Stimulated activated naive CD8-positive, alpha-beta T cell treated with anti-CD3 and anti-CD28 coated beads, Interleukin-15, amount 100 ng/mL, for 72 hours (primary cell): Measurements from ENCODE around the gene BAIAP3.

ENCODE experiments used
- ATAC-seq: fragments of 150-1000 bp; cut with Tn5 transposase; 2 replicates; pipeline ENCODE4 v1.10.0; 2021; ENCODE audit warnings: mild to moderate bottlenecking, moderate library complexity
- DNase-seq, 2 donors: peaks; one replicate each; pipeline ENCODE4 v3.0.0; 2021 to 2022
- H3K27ac Mint-ChIP-seq, 2 donors: one replicate each; pipeline ENCODE4 v1.8.0; 2022; ENCODE audit warnings: mild to moderate bottlenecking in 2 of 2, mixed read lengths in 2 of 2, moderate library complexity in 2 of 2
- H3K27me3 Mint-ChIP-seq: one replicate; pipeline ENCODE4 v1.8.0; 2022; ENCODE audit warnings: mixed read lengths
- H3K4me1 Mint-ChIP-seq: one replicate; pipeline ENCODE4 v1.8.0; 2022; ENCODE audit warnings: mild to moderate bottlenecking, mixed read lengths
- H3K4me3 Mint-ChIP-seq, 2 donors: one replicate each; pipeline ENCODE4 v1.8.0; 2022; ENCODE audit warnings: mild to moderate bottlenecking in 2 of 2, mixed read lengths in 2 of 2, moderate library complexity in 1 of 2
- H3K9me3 Mint-ChIP-seq, 2 donors: one replicate each; pipeline ENCODE4 v1.8.0; 2022; ENCODE audit warnings: mixed read lengths in 2 of 2

BAIAP3 gene

DNA sequence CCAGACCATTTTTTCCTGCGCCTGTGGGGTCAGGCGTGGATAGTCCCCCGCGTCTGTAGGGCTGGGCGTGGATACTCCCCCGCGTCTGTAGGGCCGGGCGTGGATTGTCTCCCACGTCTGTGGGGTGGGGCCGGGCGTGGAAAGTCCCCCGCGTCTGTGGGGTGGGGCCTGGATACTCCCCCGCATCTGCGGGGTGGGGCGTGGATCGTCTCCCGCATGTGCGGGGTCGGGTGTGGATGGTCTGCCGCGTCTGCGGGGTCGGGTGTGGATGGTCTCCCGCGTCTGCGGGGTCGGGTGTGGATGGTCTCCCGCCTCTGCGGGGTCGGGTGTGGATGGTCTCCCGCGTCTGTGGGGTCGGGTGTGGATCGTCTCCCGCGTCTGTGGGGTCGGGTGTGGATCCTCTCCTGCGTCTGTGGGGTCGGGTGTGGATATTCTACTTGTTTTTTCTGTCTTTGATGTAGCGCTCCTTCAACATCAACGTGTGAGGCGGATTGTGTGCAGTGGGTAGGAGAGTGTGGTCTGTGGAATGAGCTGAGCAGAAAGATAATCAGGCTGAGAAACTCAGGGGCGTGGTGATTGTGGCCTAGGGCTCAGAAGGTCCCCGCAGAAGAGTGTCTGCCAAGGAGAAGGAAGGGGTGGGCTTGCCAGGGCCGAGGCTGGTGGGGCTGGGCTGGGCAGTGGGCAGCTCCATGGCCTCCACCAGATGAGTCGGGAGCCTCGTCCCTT, 21.5 kb downstream of the BAIAP3 start:
- ATAC-seq (no peak), DNase-seq (no peak)
- H3K4me3 Mint-ChIP-seq = peak overlapping the region in 1 of 2 donors; percentile 28
- H3K27ac Mint-ChIP-seq = peak overlapping the region in 1 of 2 donors; percentile 99
- H3K4me1 Mint-ChIP-seq = peaks cover 59% of the 10 kb centered on the region
- H3K27me3 Mint-ChIP-seq = no peaks in the 10 kb centered on the region
- H3K9me3 Mint-ChIP-seq = no peaks in the 10 kb centered on the region

DNA sequence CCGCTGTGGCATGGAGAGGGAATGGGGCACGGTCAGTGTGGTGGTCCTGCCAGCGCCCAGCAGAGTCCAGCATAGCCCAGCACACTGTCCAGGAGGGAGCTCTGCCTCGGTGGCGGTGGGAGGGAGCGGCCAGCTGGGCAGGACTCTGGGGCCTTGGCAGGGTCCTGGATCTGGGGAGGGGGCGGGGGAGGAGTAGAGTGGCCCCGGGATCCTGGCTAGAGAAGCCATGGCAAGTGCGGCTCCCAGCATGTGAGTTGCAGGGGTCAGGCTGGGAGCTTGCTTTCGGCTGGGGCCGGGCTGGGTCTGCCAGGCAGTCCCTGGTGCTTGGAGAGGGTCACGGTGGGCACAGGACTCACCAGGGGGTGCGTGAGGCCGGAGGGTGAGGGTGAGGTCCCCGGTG, 22.1 kb downstream of the BAIAP3 start:
- H3K27ac Mint-ChIP-seq = peak overlapping the region in 1 of 2 donors; percentile 99
- peaks cover 52% of the 10 kb centered on the region for H3K4me1 Mint-ChIP-seq
- no peaks in the 10 kb centered on the region for H3K27me3 Mint-ChIP-seq
- H3K4me3 Mint-ChIP-seq = no peak overlapping the region
- no peak for ATAC-seq
- no peak for DNase-seq
- no peaks in the 10 kb centered on the region for H3K9me3 Mint-ChIP-seq

DNA sequence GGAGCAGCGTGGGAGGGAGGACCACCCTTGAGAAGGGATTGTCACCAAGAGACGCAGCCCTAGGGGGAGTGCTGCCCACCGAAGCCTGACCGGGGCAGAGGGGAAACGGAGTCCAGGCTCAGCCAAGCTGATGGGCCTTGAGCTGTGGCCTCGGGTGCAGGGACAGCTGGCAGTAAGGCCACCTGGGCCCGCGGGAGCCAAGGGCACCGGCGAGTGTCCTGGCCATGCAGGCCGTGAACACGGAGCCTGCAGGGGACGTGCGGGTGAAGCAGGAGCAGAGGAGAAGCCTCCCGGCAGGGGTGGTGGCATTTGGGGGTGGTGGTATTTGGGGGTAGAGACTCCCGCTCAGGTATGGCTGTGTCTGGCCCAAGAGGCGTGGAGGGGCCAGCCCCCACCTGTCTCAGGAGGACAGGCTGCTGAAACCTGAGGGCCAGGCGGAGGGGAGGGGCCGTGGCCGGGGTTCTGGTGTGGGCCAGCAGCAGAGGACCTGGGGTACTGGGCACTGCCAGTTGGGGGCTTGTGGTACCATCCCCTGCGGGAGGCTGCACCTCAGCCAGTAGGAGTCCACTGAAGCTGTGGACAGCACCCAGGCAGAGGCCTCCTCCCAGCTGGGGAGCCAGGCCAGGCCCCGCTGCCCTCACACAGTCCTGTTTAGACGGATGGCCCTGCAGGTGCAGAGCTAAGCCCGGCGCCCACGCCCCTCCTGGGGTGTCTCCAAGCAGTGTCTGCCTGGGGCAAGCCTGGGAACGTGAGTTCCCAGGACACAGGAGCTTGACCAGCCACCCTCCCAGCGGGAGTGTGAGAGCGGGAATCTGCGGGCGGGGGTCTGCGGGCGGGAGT, 22.8 kb downstream of the BAIAP3 start:
- ATAC-seq (peak; percentile 1), DNase-seq (no peak)
- Mint-ChIP-seq H3K27ac (peak overlapping the region; percentile 57 to 99), H3K4me3 (no peak overlapping the region), H3K27me3 (no peaks in the 10 kb centered on the region), H3K9me3 (no peaks in the 10 kb centered on the region), H3K4me1 (peaks cover 49% of the 10 kb centered on the region)

DNA sequence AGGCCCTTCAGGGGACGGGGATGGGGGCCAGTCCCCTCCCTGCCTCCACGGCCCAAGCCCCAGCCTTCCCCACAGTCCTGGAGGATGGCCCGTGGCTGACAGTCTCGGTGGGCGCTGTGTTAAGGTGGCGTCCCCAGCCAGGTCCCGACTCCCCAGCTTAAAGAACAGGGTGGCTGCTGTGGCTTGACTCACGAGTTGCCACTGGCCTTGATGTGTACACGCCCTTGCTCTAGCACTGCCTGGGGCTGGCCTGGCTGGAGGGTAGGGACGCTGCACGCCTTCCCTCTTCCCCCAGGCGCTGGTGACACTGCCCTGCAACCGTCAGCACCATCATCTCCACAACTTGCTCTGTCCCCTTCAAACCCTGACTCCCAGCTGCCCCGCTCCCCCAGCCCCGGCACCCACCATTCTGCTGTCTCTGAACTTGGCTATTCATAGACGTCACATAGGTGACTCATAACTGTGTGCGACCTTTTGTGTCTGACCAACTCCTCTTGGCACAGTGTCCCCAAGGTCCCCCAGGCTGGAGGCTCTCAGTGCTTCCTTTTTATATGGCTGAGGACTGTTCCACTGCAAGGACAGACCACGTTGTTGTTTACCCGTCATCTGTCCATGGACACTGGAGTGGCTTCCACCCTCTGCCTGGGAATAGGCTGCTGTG, 24.6 kb downstream of the BAIAP3 start:
- no peak for DNase-seq
- H3K4me3 Mint-ChIP-seq = no peak overlapping the region
- no peaks in the 10 kb centered on the region for H3K27me3 Mint-ChIP-seq
- peak; percentile 31 for ATAC-seq
- H3K27ac Mint-ChIP-seq = peak overlapping the region in 1 of 2 donors; percentile 42
- peaks cover 45% of the 10 kb centered on the region for H3K4me1 Mint-ChIP-seq
- no peaks in the 10 kb centered on the region for H3K9me3 Mint-ChIP-seq

DNA sequence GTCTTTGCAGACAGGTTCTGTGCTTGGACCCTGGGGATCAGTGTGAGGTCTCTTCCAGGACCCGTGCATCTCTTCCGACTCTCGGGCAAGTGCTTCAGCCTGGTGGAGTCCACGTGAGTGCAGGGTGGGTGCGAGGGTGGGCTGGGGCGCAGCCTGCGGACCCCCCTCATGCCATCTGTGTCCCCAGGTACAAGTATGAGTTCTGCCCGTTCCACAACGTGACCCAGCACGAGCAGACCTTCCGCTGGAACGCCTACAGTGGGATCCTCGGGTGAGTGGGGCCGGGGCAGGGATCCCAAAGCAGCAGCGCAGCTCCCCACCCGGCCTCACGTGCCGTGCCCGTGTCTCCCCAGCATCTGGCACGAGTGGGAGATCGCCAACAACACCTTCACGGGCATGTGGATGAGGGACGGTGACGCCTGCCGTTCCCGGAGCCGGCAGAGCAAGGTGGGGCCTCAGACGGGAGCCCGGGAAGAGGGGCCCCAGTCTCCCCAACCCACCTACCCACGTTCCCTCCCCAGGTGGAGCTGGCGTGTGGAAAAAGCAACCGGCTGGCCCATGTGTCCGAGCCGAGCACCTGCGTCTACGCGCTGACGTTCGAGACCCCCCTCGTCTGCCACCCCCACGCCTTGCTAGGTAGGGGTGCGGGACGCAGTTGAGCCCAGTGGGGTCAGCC, 28.4 kb downstream of the BAIAP3 start:
- Mint-ChIP-seq H3K27ac (no peak overlapping the region), H3K9me3 (no peaks in the 10 kb centered on the region)
- no peak for ATAC-seq

DNA sequence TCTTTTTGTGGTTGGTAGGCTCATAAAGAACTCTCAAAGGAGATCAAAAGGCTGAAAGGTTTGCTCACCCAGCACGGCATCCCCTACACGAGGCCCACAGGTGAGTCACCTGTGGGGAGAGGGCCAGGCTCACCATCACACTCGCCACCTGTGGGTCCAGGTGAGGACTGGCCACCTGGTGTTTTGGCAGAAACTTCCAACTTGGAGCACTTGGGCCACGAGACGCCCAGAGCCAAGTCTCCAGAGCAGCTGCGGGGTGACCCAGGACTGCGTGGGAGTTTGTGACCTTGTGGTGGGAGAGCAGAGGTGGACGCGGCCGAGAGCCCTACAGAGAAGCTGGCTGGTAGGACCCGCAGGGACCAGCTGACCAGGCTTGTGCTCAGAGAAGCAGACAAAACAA, 29.4 kb downstream of the BAIAP3 start:
- DNase-seq (no peak), ATAC-seq (no peak)
- Mint-ChIP-seq H3K27ac (peak overlapping the region in 1 of 2 donors; percentile 89), H3K9me3 (no peaks in the 10 kb centered on the region), H3K4me1 (peaks cover 20% of the 10 kb centered on the region), H3K4me3 (no peak overlapping the region), H3K27me3 (no peaks in the 10 kb centered on the region)

More for the DNA sequence above, 28.4 kb downstream of the BAIAP3 start:
- Mint-ChIP-seq H3K27me3 (no peaks in the 10 kb centered on the region), H3K4me1 (peaks cover 20% of the 10 kb centered on the region), H3K4me3 (no peak overlapping the region)
- no peak for DNase-seq

DNA sequence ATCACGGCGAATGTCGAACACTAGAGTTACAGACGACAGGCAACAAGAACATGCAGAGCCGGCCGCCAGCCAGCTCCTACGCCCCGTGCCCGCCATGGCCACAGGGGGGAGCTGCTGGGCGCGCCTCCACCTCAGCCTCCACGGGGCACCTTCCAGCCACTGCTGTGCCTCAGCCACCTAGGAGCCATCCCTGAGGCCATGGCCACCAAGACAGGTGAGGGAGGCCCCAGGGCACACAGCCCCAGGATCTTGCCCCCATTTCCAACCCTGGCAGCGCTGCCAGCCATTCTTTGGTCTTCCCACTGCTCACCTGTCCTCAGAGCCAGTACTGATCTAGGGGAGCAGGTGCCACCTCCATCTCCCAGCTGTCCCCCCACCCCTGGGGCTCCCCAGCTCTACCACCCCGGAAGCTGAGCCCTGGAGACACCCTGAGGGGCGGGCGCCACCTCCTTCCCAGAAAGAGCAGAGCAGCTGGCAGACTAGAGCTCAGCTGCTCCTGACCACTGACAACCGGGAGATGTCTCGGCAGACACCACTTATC, 30.1 kb downstream of the BAIAP3 start:
- Mint-ChIP-seq H3K27me3 (no peaks in the 10 kb centered on the region), H3K27ac (peak overlapping the region in 1 of 2 donors; percentile 54), H3K9me3 (no peaks in the 10 kb centered on the region), H3K4me1 (peaks cover 14% of the 10 kb centered on the region), H3K4me3 (no peak overlapping the region)
- ATAC-seq (peak; percentile 93), DNase-seq (peak; percentile 74 to 75)

DNA sequence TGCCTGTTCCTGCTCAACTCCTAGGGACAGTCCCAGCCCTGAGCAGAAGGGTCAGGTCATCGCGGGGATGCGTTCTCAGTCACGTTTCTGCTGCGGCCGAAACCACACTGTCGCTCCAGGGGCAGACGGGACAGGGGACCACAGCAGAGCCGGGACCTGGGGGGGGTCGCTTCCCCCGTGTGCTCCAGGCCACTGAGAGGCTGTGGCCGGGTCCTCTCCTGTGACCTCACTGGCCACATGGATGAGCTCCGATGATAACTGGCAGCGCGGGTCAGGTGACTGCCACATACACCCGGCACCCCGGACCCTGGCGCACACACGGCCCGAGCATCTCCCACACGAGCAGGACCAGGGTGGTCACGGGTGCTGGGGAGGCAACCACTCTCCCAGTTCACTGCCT, 31.1 kb downstream of the BAIAP3 start:
- no peak for ATAC-seq
- Mint-ChIP-seq H3K27ac (peak overlapping the region in 1 of 2 donors; percentile 19), H3K4me1 (peaks cover 14% of the 10 kb centered on the region), H3K4me3 (no peak overlapping the region), H3K9me3 (no peaks in the 10 kb centered on the region), H3K27me3 (no peaks in the 10 kb centered on the region)
- no peak for DNase-seq

DNA sequence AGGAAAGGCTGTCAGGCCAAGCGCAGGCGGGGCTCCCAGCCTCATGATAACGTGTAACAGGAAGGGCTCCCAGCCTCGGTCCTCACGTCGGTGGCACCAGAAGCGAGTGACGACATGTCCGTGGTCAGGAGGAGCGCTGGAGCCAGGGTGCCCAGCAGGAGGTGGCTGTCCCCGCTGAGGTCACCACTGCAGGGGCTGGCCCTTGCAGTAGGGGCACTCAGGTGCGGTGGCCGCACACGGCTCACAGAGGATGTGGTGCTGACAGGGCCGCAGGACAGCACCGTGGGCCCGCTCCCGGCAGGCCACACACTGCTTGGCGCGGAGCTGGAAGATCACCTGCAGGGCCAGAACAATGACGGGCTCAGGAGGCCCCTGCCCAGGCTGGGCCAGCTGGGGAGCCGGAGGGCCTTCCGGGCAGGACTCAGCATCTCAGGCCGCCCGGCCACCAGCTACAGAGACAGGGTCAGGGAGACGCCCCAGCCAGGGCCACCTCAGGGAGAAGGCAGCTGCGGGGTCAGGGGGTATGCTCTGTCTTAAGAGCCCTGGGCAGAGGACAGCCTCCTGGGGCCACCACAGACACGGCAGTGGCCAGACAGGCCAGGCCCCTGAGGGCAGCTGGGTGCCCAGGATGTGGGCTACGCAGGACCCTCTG, 32.7 kb downstream of the BAIAP3 start:
- Mint-ChIP-seq H3K4me1 (peaks cover 14% of the 10 kb centered on the region), H3K4me3 (no peak overlapping the region), H3K27me3 (no peaks in the 10 kb centered on the region), H3K27ac (peak overlapping the region in 1 of 2 donors; percentile 79), H3K9me3 (no peaks in the 10 kb centered on the region)
- ATAC-seq (peak; percentile 1), DNase-seq (no peak)

DNA sequence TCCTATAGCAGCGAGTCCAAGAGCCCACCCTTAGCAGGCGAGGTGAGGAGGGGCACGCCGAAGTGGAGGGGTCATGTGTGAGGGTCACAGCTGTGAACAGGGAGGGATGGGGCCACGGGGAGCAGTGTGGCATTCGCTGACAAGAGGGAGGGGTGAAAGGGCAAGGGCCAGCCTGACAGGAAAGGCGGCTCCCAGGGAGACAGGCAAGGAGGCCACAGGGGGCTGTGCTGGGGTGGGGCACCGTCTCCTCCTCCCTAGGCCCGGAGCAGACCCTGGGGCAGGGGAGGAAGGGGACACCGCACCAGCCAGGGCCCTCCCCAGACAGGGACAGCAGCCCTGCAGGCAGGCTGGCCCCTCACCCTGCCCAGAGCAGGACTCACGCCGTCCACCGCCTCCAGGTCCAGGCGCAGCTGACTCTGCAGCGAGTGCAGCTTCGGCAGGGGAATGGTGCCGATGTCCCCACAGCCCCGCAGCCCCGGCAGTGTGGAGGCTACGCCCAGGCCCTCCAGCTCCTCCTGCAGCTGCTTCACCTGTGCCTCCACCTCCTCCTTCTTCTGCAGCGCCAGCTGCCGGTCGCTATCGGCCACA, 33.4 kb downstream of the BAIAP3 start:
- Mint-ChIP-seq H3K4me3 (no peak overlapping the region), H3K27me3 (no peaks in the 10 kb centered on the region), H3K27ac (no peak overlapping the region), H3K4me1 (peaks cover 14% of the 10 kb centered on the region), H3K9me3 (no peaks in the 10 kb centered on the region)
- ATAC-seq (peak; percentile 18), DNase-seq (no peak)

DNA sequence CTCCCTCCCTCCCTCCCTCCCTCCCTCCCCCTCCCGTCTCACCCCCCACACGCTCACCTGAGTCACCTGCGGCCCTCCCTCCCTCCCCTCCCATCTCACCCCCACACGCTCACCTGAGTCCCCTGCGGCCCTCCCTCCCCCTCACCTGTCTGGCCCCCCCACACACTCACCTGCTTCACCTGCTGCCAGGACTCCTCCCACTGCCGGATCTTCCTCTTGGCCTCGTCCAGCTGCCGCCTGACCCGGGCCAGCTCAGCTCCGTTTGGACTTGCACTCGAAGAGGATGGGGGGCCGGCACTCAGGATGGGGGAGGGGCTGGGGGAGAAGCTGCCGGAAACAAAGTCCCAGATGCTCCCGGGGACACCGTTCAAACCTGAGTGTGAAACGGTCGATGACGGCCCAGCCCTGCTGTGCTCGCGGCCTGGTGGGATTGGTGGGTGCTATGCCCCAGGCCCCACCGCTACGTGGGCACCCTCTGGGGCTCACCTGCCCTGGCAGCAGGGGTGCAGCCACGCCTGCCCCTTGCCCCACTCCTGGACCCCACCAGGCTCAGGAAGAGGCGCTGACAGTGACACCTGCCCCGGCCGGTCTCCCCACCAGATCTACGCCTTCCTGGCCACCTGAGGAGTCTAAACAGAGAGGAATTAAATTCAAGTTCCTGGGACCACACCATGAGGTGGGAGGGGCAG, 34.2 kb downstream of the BAIAP3 start:
- ATAC-seq = no peak
- no peak for DNase-seq
- H3K4me3 Mint-ChIP-seq = no peak overlapping the region

DNA sequence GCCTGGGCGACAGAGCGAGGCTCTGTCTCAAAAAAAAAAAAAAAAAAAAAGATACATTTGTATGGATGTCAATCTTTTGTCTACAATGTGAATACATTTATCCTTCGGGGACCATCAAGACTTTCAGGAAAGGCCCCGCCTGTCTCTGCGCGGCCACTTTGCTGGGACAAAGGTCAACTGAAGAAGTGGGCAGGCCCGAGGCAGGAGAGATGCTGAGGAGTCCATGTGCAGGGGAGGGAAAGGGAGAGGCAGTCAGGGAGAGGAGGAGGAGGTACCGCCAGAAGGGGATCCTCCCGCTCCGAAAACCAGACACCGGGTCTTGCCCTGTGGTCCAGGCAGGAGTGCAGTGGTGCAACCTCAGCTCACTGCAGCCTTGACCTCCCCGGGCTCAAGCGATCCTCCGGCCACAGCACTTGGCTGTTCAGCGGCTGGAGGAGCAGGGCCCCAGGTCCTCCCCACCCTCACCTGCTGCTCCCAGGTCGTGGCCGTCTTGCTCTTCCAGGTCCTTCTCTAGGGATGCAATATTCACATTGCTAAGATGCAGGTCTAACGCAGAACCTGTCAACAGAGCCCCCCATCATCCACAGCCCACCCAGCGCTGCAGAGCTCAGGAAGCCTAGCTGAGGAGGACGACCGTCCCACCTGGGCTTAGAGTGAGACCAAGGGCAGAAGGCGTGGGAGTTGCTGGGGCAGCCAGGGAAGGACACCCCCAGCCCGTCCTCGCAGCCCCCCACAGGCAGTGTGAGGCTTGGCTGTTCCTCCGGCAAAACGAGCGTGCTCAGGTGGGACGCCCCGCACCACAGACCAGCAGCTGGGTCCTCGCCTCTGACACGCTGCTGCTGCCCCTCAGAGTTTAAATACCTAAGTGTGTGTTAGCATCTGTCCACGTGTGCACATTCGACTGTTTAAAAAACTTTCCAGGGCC, 37.9 kb downstream of the BAIAP3 start:
- ATAC-seq = no peak
- Mint-ChIP-seq H3K27me3 (no peaks in the 10 kb centered on the region), H3K9me3 (no peaks in the 10 kb centered on the region), H3K4me3 (no peak overlapping the region), H3K27ac (no peak overlapping the region), H3K4me1 (peaks cover 12% of the 10 kb centered on the region)
- DNase-seq = no peak

More for the DNA sequence above, 34.2 kb downstream of the BAIAP3 start:
- Mint-ChIP-seq H3K4me1 (peaks cover 14% of the 10 kb centered on the region), H3K27ac (peak overlapping the region in 1 of 2 donors; percentile 19), H3K27me3 (no peaks in the 10 kb centered on the region), H3K9me3 (no peaks in the 10 kb centered on the region)

DNA sequence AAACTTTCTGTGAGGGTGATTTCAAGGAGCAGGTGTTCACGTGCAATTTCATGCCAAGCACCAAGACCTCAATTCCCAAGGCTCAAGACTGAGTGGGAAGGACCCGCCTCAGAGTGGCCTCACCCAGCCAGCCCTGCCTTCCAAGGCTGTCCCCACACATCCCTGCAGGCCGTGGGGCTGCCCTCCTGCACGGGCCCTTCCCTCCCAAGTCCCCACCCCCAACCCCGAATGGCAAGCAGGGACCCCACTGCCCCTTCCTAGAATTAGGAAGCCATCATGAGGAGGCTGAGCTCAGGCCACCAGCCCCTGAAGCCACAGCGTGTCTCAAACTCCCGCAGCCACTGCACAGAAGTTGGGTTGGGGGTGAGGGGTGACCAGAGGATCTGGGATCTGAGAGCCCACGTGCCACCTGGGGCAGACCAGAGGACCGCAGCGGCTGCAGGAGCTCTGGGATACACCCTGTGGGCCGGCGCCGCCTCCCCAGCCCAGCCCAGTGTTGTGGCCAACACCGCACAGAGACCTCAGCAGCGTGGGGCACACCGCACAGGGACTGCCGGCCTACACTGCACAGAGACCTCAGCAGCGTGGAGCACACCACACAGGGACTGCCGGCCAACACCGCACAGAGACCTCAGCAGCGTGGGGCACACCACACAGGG, 39.0 kb downstream of the BAIAP3 start:
- no peaks in the 10 kb centered on the region for H3K9me3 Mint-ChIP-seq
- no peaks in the 10 kb centered on the region for H3K27me3 Mint-ChIP-seq
- H3K4me3 Mint-ChIP-seq = no peak overlapping the region
- DNase-seq (no peak), ATAC-seq (no peak)
- peaks cover 17% of the 10 kb centered on the region for H3K4me1 Mint-ChIP-seq
- no peak overlapping the region for H3K27ac Mint-ChIP-seq
